H9 (cell line): ENCODE results near the gene OSBPL10. TPM values are rescaled to one million over a fixed set of nuclear protein-coding genes. Genes with fewer than 3 reads are reported as not detected.

ENCODE experiments used
- DNase-seq: peaks from one replicate; pipeline ENCODE4 v3.0.0-alpha.2; 2017
- H2AFZ ChIP-seq: one replicate; pipeline ENCODE4 v1.6.1; 2013; ENCODE audit warnings: mild to moderate bottlenecking, low read length, control low read depth, moderate library complexity
- H2AK5ac ChIP-seq: 2 replicates; pipeline ENCODE4 v1.6.1; 2013; ENCODE audit warnings: low read length, control low read depth, mixed read lengths; ENCODE audit not compliant: insufficient read length
- H2BK120ac ChIP-seq: one replicate; pipeline ENCODE4 v1.6.1; 2013; ENCODE audit warnings: low read depth, mild to moderate bottlenecking, low read length, control low read depth, inconsistent platforms; ENCODE audit not compliant: poor library complexity, severe bottlenecking
- H2BK12ac ChIP-seq: 2 replicates; pipeline ENCODE4 v1.6.1; 2013; ENCODE audit warnings: low read length, control low read depth, mixed read lengths, low read depth; ENCODE audit not compliant: insufficient read length
- H2BK15ac ChIP-seq: 2 replicates; pipeline ENCODE4 v1.6.1; 2013; ENCODE audit warnings: low read depth, low read length, control low read depth
- H2BK20ac ChIP-seq: one replicate; pipeline ENCODE4 v1.6.1; 2013; ENCODE audit warnings: low read depth, mild to moderate bottlenecking, low read length, control low read depth, inconsistent platforms; ENCODE audit not compliant: poor library complexity, severe bottlenecking
- H2BK5ac ChIP-seq: 2 replicates; pipeline ENCODE4 v1.6.1; 2013; ENCODE audit warnings: low read length, control low read depth, mixed read lengths; ENCODE audit not compliant: insufficient read length
- H3K14ac ChIP-seq: 2 replicates; pipeline ENCODE4 v1.6.1; 2013; ENCODE audit warnings: low read length, control low read depth; ENCODE audit not compliant: insufficient read depth
- H3K18ac ChIP-seq: 2 replicates; pipeline ENCODE4 v1.6.1; 2013; ENCODE audit warnings: low read depth, mild to moderate bottlenecking, mixed read lengths, low read length, control low read depth; ENCODE audit not compliant: insufficient read length
- H3K23ac ChIP-seq: 2 replicates; pipeline ENCODE4 v1.6.1; 2013; ENCODE audit warnings: low read length, control low read depth, mixed read lengths, low read depth; ENCODE audit not compliant: insufficient read length
- H3K23me2 ChIP-seq: 2 replicates; pipeline ENCODE4 v1.6.1; 2013; ENCODE audit warnings: low read depth, mild to moderate bottlenecking, mixed read lengths, low read length, control low read depth; ENCODE audit not compliant: insufficient read length, poor library complexity, severe bottlenecking
- H3K27ac ChIP-seq: 2 replicates; pipeline ENCODE4 v1.5.1; 2013; ENCODE audit warnings: low read length, control low read depth, mixed read lengths, low read depth; ENCODE audit not compliant: insufficient read length
- H3K27me3 ChIP-seq: 2 replicates; pipeline ENCODE4 v1.6.1; 2013; ENCODE audit warnings: low read length, control low read depth, inconsistent platforms; ENCODE audit not compliant: insufficient read depth
- H3K4ac ChIP-seq: 2 replicates; pipeline ENCODE4 v1.6.1; 2013; ENCODE audit warnings: low read depth, mild to moderate bottlenecking, control low read depth, inconsistent platforms, low read length, moderate library complexity
- H3K4me1 ChIP-seq: 2 replicates; pipeline ENCODE4 v1.6.1; 2013; ENCODE audit warnings: low read length, control low read depth, inconsistent platforms; ENCODE audit not compliant: insufficient read depth
- H3K4me2 ChIP-seq: 2 replicates; pipeline ENCODE4 v1.6.1; 2013; ENCODE audit warnings: low read length, control low read depth, mixed read lengths; ENCODE audit not compliant: insufficient read length, insufficient read depth
- H3K56ac ChIP-seq: 2 replicates; pipeline ENCODE4 v1.6.1; 2013; ENCODE audit warnings: low read depth, mild to moderate bottlenecking, mixed read lengths, low read length, control low read depth; ENCODE audit not compliant: insufficient read length
- H3K79me1 ChIP-seq: 2 replicates; pipeline ENCODE4 v1.6.1; 2013; ENCODE audit warnings: low read depth, mild to moderate bottlenecking, moderate library complexity, low read length, control low read depth, inconsistent platforms; ENCODE audit not compliant: insufficient read depth, poor library complexity, severe bottlenecking
- H3K79me2 ChIP-seq: 2 replicates; pipeline ENCODE4 v1.6.1; 2013; ENCODE audit warnings: low read length, control low read depth, inconsistent platforms; ENCODE audit not compliant: insufficient read depth
- H3K9ac ChIP-seq: 2 replicates; pipeline ENCODE4 v1.6.1; 2013; ENCODE audit warnings: low read length, control low read depth, mixed read lengths; ENCODE audit not compliant: insufficient read length; ENCODE audit errors: extremely low read depth
- H3K9me3 ChIP-seq: one replicate; pipeline ENCODE4 v1.6.1; 2013; ENCODE audit warnings: low read depth, low read length, inconsistent platforms; ENCODE audit not compliant: control insufficient read depth
- H3T11ph ChIP-seq: one replicate; pipeline ENCODE4 v1.6.1; 2013; ENCODE audit warnings: mild to moderate bottlenecking, low read length, control low read depth, inconsistent platforms
- H4K20me1 ChIP-seq: one replicate; pipeline ENCODE4 v1.6.1; 2013; ENCODE audit not compliant: control insufficient read depth, insufficient read length, insufficient read depth
- H4K5ac ChIP-seq: 2 replicates; pipeline ENCODE4 v1.6.1; 2013; ENCODE audit warnings: low read depth, mild to moderate bottlenecking, mixed read lengths, low read length, control low read depth; ENCODE audit not compliant: insufficient read length
- H4K8ac ChIP-seq: replicated peaks from 2 replicates; pipeline ENCODE4 v1.6.1; 2013; ENCODE audit warnings: low read length, control low read depth, mixed read lengths, low read depth; ENCODE audit not compliant: insufficient read length
- H4K91ac ChIP-seq: 2 replicates; pipeline ENCODE4 v1.6.1; 2013; ENCODE audit warnings: low read depth, mild to moderate bottlenecking, moderate library complexity, mixed read lengths, low read length, control low read depth; ENCODE audit not compliant: insufficient read length
- H3K27ac Mint-ChIP-seq, 3 experiments: 2 replicates in 2 of 3; 3 replicates in 1 of 3; pipeline ENCODE4 v1.8.0; 2020 to 2021; ENCODE audit warnings: mixed read lengths in 3 of 3, mild to moderate bottlenecking in 1 of 3, moderate library complexity in 1 of 3
- H3K27me3 Mint-ChIP-seq: 2 replicates; pipeline ENCODE4 v1.8.0; 2021; ENCODE audit warnings: low read depth, mild to moderate bottlenecking, moderate library complexity, mixed read lengths
- H3K36me3 Mint-ChIP-seq, 3 experiments: 2 replicates in 2 of 3; 3 replicates in 1 of 3; pipeline ENCODE4 v1.8.0; 2020 to 2021; ENCODE audit warnings: low read depth in 3 of 3, mixed read lengths in 3 of 3; ENCODE audit not compliant: insufficient read depth in 1 of 3
- H3K4me1 Mint-ChIP-seq, 2 experiments: 2 replicates each; pipeline ENCODE4 v1.8.0; 2020; ENCODE audit warnings: mixed read lengths in 2 of 2
- H3K4me3 Mint-ChIP-seq, 2 experiments: 2 replicates in 1 of 2; 3 replicates in 1 of 2; pipeline ENCODE4 v1.8.0; 2020 to 2021; ENCODE audit warnings: mild to moderate bottlenecking in 2 of 2, mixed read lengths in 2 of 2, moderate library complexity in 1 of 2
- H3K9me3 Mint-ChIP-seq, 2 experiments: 2 replicates in 1 of 2; 3 replicates in 1 of 2; pipeline ENCODE4 v1.8.0; 2020; ENCODE audit warnings: mild to moderate bottlenecking in 2 of 2, mixed read lengths in 2 of 2, moderate library complexity in 1 of 2
- CTCF ChIP-seq: fragments of 200-600 bp; sonication (generic); conservative IDR thresholded peaks from 3 replicates; pipeline ENCODE4 v1.8.0; 2021; ENCODE audit warnings: antibody characterized with exemption, mild to moderate bottlenecking
- WGBS: extraction: QIAGEN DNeasy Blood & Tissue Kit; methylation state at CpG from one replicate; pipeline ENCODE4 v1.1.7; 2013; ENCODE audit warnings: missing lambda C conversion rate, low lambda C conversion rate, mixed read lengths; ENCODE audit not compliant: insufficient read length; ENCODE audit errors: extremely low coverage; 5-methylcytosine and 5-hydroxymethylcytosine counted together
- total RNA-seq: library from RNA; stranded (reverse); gene quantifications from 2 replicates; pipeline ENCODE4 v1.2.1, GENCODE V29; 2021

Gene OSBPL10
- total RNA-seq, 1 experiment from 2014 or later: 42.7 TPM

GRCh38 chr3:31876331-31876730 lies 104.7 kb downstream of the OSBPL10 start:
- no peaks in the 10 kb centered on the region for H3K27me3 Mint-ChIP-seq
- peaks cover 13 to 16% of the 10 kb centered on the region in 2 experiments for H3K4me1 Mint-ChIP-seq
- Histone ChIP-seq H3K4ac (no peak overlapping the region), H3K4me1 (no peaks in the 10 kb centered on the region), H3K18ac (no peak overlapping the region), H3K14ac (no peak overlapping the region), H3K9me3 (no peaks in the 10 kb centered on the region), H2BK5ac (no peak overlapping the region), H3K23ac (no peak overlapping the region), H4K20me1 (no peaks in the 10 kb centered on the region), H3K79me2 (peaks cover 8% of the 10 kb centered on the region; the same call in 1 of the 2 replicates), H2AFZ (no peak overlapping the region), H2BK12ac (no peak overlapping the region), H4K91ac (no peak overlapping the region), H4K8ac (no peak overlapping the region), H2BK120ac (no peak overlapping the region), H3K9ac (no peak overlapping the region), H3K79me1 (peaks cover 9% of the 10 kb centered on the region), H2AK5ac (no peak overlapping the region), H4K5ac (no peak overlapping the region), H3K23me2 (no peaks in the 10 kb centered on the region), H3K56ac (no peak overlapping the region), H3T11ph (no peak overlapping the region), H2BK20ac (no peak overlapping the region), H3K4me2 (no peak overlapping the region), H3K27me3 (no peaks in the 10 kb centered on the region), H2BK15ac (no peak overlapping the region), H3K27ac (peak overlapping the region; percentile 33)
- no peak for DNase-seq
- no CpG with 5 or more reads among the region's 7 CpGs for WGBS
- H3K9me3 Mint-ChIP-seq: no peaks in the 10 kb centered on the region; a peak in 1 of 5 replicates
- no peak for TF ChIP-seq CTCF
- H3K36me3 Mint-ChIP-seq: peaks cover 7 to 13% (median 10%) of the 10 kb centered on the region in 3 experiments
- no peak overlapping the region for H3K4me3 Mint-ChIP-seq
- peak overlapping the region; percentile 37 to 95 (median 54); a peak in 4 of 7 replicates for H3K27ac Mint-ChIP-seq
